Activated CD4-positive, alpha-beta T cell treated with anti-CD3 and anti-CD28 coated beads, Interleukin-2, Interleukin-4, amounts not matched to agents 100 ng/mL and 50 ng/mL, durations not matched to agents 16 hours and 8 hours (primary cell): ENCODE results near the gene ZNF785.
"Not testable (repeated sequence)": the region's sequence is repeated elsewhere in the genome, so short reads cannot be mapped to it uniquely, and the experiment has no call there.

Source experiments
- DNase-seq: peaks from one replicate; pipeline ENCODE4 v3.0.0-alpha.2; 2020; ENCODE audit warnings: low spot score

The ZNF785 gene

GRCh38 chr16:30565984-30566383 lies 19.5 kb downstream of the ZNF785 start:
- DNase-seq: no peak

GRCh38 chr16:30565526-30565925 lies 20.0 kb downstream of the ZNF785 start:
- no peak for DNase-seq

- DNase-seq: no peak
Measured at GRCh38 chr16:30562021-30562420, 23.5 kb downstream of the ZNF785 start.

- DNase-seq: no peak
Measured at GRCh38 chr16:30561089-30561816, 24.2 kb downstream of the ZNF785 start.

- no peak for DNase-seq
Measured at GRCh38 chr16:30559690-30560089, 25.8 kb downstream of the ZNF785 start.

- DNase-seq: no peak
Measured at GRCh38 chr16:30558789-30559377, 26.6 kb downstream of the ZNF785 start.

GRCh38 chr16:30557957-30558788 lies 27.3 kb downstream of the ZNF785 start, which contains the start of gene ZNF764:
Gene ZNF764, minus strand, starts transcription at chr16:30558374. Its CDS starts 192 bp downstream, at chr16:30558182.
- peak; percentile 99 for DNase-seq

- DNase-seq: no peak
Measured at GRCh38 chr16:30557707-30557956, 27.9 kb downstream of the ZNF785 start.

- no peak for DNase-seq
Measured at GRCh38 chr16:30556125-30556473, 29.4 kb downstream of the ZNF785 start.

GRCh38 chr16:30555315-30556124 lies 30.0 kb downstream of the ZNF785 start:
- no peak for DNase-seq

- DNase-seq: no peak
Measured at GRCh38 chr16:30554557-30555314, 30.8 kb downstream of the ZNF785 start.

GRCh38 chr16:30553393-30553899 lies 32.1 kb downstream of the ZNF785 start:
- no peak for DNase-seq

GRCh38 chr16:30552956-30553355 lies 32.5 kb downstream of the ZNF785 start:
- DNase-seq: no peak

GRCh38 chr16:30551781-30552180 lies 33.7 kb downstream of the ZNF785 start:
- peak; percentile 71 for DNase-seq

GRCh38 chr16:30548416-30549253 lies 36.9 kb downstream of the ZNF785 start:
- DNase-seq: no peak

- DNase-seq: no peak
Measured at GRCh38 chr16:30546115-30546514, 39.4 kb downstream of the ZNF785 start.

GRCh38 chr16:30543067-30543466 lies 42.4 kb downstream of the ZNF785 start:
- no peak for DNase-seq

- DNase-seq: no peak
Measured at GRCh38 chr16:30541502-30542329, 43.8 kb downstream of the ZNF785 start.

GRCh38 chr16:30540916-30541464 lies 44.5 kb downstream of the ZNF785 start:
- DNase-seq: not testable (repeated sequence)
